HT1080 (cell line): ENCODE data around the gene ANKRD44. TPM values are rescaled to one million over a fixed set of nuclear protein-coding genes. Genes with fewer than 3 reads are reported as not detected.
"Not testable (repeated sequence)": the region's sequence is repeated elsewhere in the genome, so short reads cannot be mapped to it uniquely, and the experiment has no call there.

Experiments
- DNase-seq: peaks from one replicate; pipeline ENCODE4 v3.0.0-alpha.2; 2015; ENCODE audit warnings: low read depth
- total RNA-seq: library from RNA; depleted of rRNA; stranded (reverse); fragments of >200 nt; shearing (Covaris generic); gene quantifications from 2 replicates; pipeline ENCODE4 v1.2.3, GENCODE V29; 2014

ANKRD44 gene
- total RNA-seq, 1 experiment from 2014 or later: 16.0 TPM

- DNase-seq: peak; percentile 51
Measured at GRCh38 chr2:197293252-197294007, 17.1 kb downstream of the ANKRD44 start.

- no peak for DNase-seq
Measured at GRCh38 chr2:197292619-197293018, 18.0 kb downstream of the ANKRD44 start.

GRCh38 chr2:197287596-197287932 is 23.0 kb downstream of the ANKRD44 start:
- DNase-seq: not testable (repeated sequence)

- DNase-seq: peak; percentile 87
Measured at GRCh38 chr2:197286805-197287595, 23.6 kb downstream of the ANKRD44 start.

GRCh38 chr2:197285361-197285760 is 25.2 kb downstream of the ANKRD44 start:
- DNase-seq: no peak

GRCh38 chr2:197284956-197285355 is 25.6 kb downstream of the ANKRD44 start:
- no peak for DNase-seq

- no peak for DNase-seq
Measured at GRCh38 chr2:197281421-197281820, 29.2 kb downstream of the ANKRD44 start.

GRCh38 chr2:197280015-197280702 is 30.4 kb downstream of the ANKRD44 start:
- DNase-seq: no peak

GRCh38 chr2:197278799-197279763 is 31.5 kb downstream of the ANKRD44 start:
- no peak for DNase-seq

GRCh38 chr2:197277794-197278193 is 32.8 kb downstream of the ANKRD44 start:
- no peak for DNase-seq

GRCh38 chr2:197276156-197276555 is 34.4 kb downstream of the ANKRD44 start:
- DNase-seq: no peak

- DNase-seq: no peak
Measured at GRCh38 chr2:197274937-197275336, 35.6 kb downstream of the ANKRD44 start.

GRCh38 chr2:197274349-197274748 is 36.2 kb downstream of the ANKRD44 start:
- no peak for DNase-seq

- no peak for DNase-seq
Measured at GRCh38 chr2:197273485-197273884, 37.1 kb downstream of the ANKRD44 start.

- no peak for DNase-seq
Measured at GRCh38 chr2:197270601-197271000, 40.0 kb downstream of the ANKRD44 start.

- no peak for DNase-seq
Measured at GRCh38 chr2:197269815-197270214, 40.8 kb downstream of the ANKRD44 start.

- DNase-seq: no peak
Measured at GRCh38 chr2:197268786-197269584, 41.6 kb downstream of the ANKRD44 start.

GRCh38 chr2:197266477-197266876 is 44.1 kb downstream of the ANKRD44 start:
- DNase-seq: no peak

GRCh38 chr2:197265924-197266323 is 44.7 kb downstream of the ANKRD44 start:
- DNase-seq: no peak

GRCh38 chr2:197265036-197265435 is 45.5 kb downstream of the ANKRD44 start:
- no peak for DNase-seq
